ENCODE results near the gene PNLIPRP1. TPM values are rescaled to one million over a fixed set of nuclear protein-coding genes. Genes with fewer than 3 reads are reported as not detected.

The PNLIPRP1 gene
- total and polyA plus RNA-seq, 7 donors, result 0.04 to 3.6 TPM; not detected in 5

GRCh38 chr10:116598329-116598728 is 7.6 kb downstream of the PNLIPRP1 start:
- H3K4me1 ChIP-seq, result no peaks in the 10 kb centered on the region

GRCh38 chr10:116599991-116600390 is 9.2 kb downstream of the PNLIPRP1 start:
- Histone ChIP-seq H3K36me3 (no peaks in the 10 kb centered on the region), H3K9me3 (no peaks in the 10 kb centered on the region), H3K27ac (no peak overlapping the region), H3K27me3 (no peaks in the 10 kb centered on the region), H3K4me1 (no peaks in the 10 kb centered on the region), H3K4me3 (no peak overlapping the region)
- WGBS, 2 donors, result 72 to 80% methylated on average over 5 of the region's 5 CpGs
- DNase-seq, result no peak
- intact Hi-C loops (cut with DNase I), result no loop called here
- no peak for TF ChIP-seq POLR2AphosphoS5 (IDR thresholded peaks at IDR 0.05)
- TF ChIP-seq EP300 (IDR thresholded peaks at IDR 0.05), result no peak
- TF ChIP-seq POLR2A (IDR thresholded peaks at IDR 0.05), result no peak
- TF ChIP-seq CTCF (IDR thresholded peaks at IDR 0.05), result no peak

More at GRCh38 chr10:116598329-116598728, 7.6 kb downstream of the PNLIPRP1 start:
- DNase-seq, result no peak
- intact Hi-C loops (cut with DNase I), result no loop called here
- TF ChIP-seq EP300 (IDR thresholded peaks at IDR 0.05) (no peak), CTCF (IDR thresholded peaks at IDR 0.05) (no peak), POLR2AphosphoS5 (IDR thresholded peaks at IDR 0.05) (no peak), POLR2A (IDR thresholded peaks at IDR 0.05) (no peak)
- Histone ChIP-seq H3K4me3 (no peak overlapping the region), H3K27ac (no peak overlapping the region), H3K9me3 (no peaks in the 10 kb centered on the region), H3K27me3 (no peaks in the 10 kb centered on the region), H3K36me3 (no peaks in the 10 kb centered on the region)

GRCh38 chr10:116602648-116603400 is 12.1 kb downstream of the PNLIPRP1 start:
- Histone ChIP-seq H3K27me3 (no peaks in the 10 kb centered on the region), H3K27ac (no peak overlapping the region), H3K36me3 (no peaks in the 10 kb centered on the region), H3K9me3 (no peaks in the 10 kb centered on the region), H3K4me3 (no peak overlapping the region), H3K4me1 (no peaks in the 10 kb centered on the region)
- TF ChIP-seq POLR2A (IDR thresholded peaks at IDR 0.05) (no peak), EP300 (IDR thresholded peaks at IDR 0.05) (no peak), POLR2AphosphoS5 (IDR thresholded peaks at IDR 0.05) (no peak), CTCF (IDR thresholded peaks at IDR 0.05) (no peak)
- DNase-seq, result no peak
- WGBS, 2 donors, result 60 to 75% methylated on average over 10 of the region's 10 CpGs
- intact Hi-C loops (cut with DNase I), result no loop called here

GRCh38 chr10:116606061-116606483 is 15.3 kb downstream of the PNLIPRP1 start:
- intact Hi-C loops (cut with DNase I), result no loop called here
- no peaks in the 10 kb centered on the region for H3K36me3 ChIP-seq
- no peak overlapping the region for H3K27ac ChIP-seq
- DNase-seq, result no peak
- TF ChIP-seq POLR2AphosphoS5 (IDR thresholded peaks at IDR 0.05), result no peak
- TF ChIP-seq POLR2A (IDR thresholded peaks at IDR 0.05), result no peak
- TF ChIP-seq EP300 (IDR thresholded peaks at IDR 0.05), result no peak
- H3K27me3 ChIP-seq, result peaks cover 0 to 26% (median 7%) of the 10 kb centered on the region in 3 donors
- peaks cover 0 to 6% (median 0%) of the 10 kb centered on the region in 4 donors for H3K4me1 ChIP-seq
- H3K9me3 ChIP-seq, result no peaks in the 10 kb centered on the region
- H3K4me3 ChIP-seq, result no peak overlapping the region
- WGBS, 2 donors, result 59 to 78% methylated on average over 8 of the region's 8 CpGs

GRCh38 chr10:116607336-116607735 is 16.6 kb downstream of the PNLIPRP1 start:
- H3K4me1 ChIP-seq, result peaks cover 0 to 6% (median 0%) of the 10 kb centered on the region in 4 donors
- H3K27ac ChIP-seq, result no peak overlapping the region
- no peaks in the 10 kb centered on the region for H3K36me3 ChIP-seq
- no peak for DNase-seq
- H3K27me3 ChIP-seq, result peaks cover 0 to 26% (median 7%) of the 10 kb centered on the region in 3 donors
- intact Hi-C loops (cut with DNase I), result no loop called here
- WGBS, 2 donors, result 85% methylated on average over 6 of the region's 6 CpGs
- TF ChIP-seq POLR2AphosphoS5 (IDR thresholded peaks at IDR 0.05) (no peak), CTCF (IDR thresholded peaks at IDR 0.05) (no peak), EP300 (IDR thresholded peaks at IDR 0.05) (no peak), POLR2A (IDR thresholded peaks at IDR 0.05) (no peak)
- H3K9me3 ChIP-seq, result no peaks in the 10 kb centered on the region
- no peak overlapping the region for H3K4me3 ChIP-seq

Data from sigmoid colon (tissue), 7 donors.